ENCODE measurements around the gene ADAMTSL2. TPM values are rescaled to one million over a fixed set of nuclear protein-coding genes. Genes with fewer than 3 reads are reported as not detected.

ADAMTSL2 gene
- total RNA-seq, 2 donors from 2014 or later = 1.2 to 1.3 TPM

DNA sequence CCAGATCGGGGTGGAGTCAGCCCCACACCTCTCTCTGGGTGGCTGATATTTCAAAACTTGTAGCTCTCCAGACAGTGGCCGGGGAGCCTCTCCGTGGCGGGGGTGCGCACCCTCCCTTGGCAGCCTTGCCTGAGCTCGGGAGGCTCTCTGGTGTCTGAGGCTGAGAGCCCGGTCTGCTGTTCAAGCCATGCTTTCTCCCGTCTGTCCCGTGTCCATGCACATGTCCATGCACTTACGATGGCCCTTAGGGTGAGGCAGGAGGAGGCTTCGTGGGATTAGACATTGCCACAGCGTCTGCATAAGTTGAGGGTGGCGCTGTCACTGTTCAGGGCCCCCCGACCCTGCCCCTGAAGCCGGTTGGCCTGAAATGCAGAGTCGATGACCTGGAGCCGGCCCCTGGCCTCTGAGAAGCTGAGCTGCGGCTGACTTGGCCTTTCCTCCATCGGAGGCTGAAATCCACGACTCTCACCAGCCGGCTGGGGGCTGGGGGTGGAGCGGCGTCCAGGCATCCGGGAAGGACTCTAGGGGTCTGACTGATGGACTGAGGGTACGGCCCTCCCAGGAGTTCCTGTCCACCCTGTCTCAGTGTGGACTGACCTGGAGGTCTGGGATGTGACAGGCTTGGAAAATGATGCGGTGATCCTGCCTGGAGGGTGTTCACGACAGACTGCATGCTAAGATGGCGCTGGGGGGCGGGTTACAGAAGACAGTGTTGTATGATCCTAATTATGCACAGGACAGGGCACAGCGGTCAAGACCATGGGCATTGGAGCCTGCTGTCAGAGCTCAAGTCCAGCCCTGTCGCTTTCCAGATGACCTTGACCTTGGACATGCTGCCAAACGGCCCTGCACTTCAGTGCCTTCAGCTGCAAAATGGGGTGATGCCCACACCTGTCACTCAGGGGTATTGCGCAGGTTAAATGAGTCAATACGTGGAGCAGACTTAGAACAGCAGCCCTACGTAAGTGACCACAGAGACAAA, 37.4 kb upstream of the ADAMTSL2 start:
- intact Hi-C loops (cut with DNase I, micrococcal nuclease) = no loop called here
- ATAC-seq = no peak
- no peak for DNase-seq

DNA sequence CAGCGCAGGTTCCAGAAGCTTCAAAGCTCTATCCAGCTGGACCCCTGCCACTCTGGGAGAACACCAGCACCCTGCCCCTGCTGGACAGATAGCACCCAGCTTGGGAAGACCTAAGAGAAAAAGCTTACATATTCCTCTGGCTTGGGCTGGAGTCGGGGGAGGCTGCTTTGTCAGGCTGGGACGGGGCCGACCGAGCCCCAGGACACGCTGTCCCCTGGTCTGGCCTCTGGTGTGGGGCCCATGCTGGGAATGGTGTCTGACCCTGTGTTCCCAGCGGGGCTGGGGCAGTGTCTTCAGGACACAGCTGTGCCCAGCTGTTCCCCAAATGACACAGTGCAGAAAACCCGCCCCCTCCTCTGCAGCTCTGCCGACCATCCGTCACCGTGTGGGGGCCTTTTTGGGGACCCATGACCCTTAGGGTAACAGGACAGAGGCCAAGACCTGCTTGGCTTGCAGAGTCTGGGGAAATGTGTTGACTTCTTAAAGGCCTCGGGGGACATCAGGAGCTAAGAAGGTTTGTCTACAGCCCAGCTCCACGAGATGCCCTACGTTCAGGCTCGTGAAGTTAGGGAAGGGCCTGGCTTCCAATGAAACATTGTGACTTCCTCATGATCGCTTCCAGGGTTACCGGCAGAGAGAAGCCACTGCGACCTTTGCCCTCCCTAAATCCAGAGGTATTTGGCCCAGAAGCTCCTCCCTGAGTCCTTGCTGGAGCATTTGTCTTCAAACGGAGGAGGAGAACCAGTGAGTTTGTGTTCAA, 35.2 kb upstream of the ADAMTSL2 start:
- intact Hi-C loops (cut with DNase I, micrococcal nuclease) = no loop called here
- ATAC-seq (peak; percentile 81), DNase-seq (no peak)

DNA sequence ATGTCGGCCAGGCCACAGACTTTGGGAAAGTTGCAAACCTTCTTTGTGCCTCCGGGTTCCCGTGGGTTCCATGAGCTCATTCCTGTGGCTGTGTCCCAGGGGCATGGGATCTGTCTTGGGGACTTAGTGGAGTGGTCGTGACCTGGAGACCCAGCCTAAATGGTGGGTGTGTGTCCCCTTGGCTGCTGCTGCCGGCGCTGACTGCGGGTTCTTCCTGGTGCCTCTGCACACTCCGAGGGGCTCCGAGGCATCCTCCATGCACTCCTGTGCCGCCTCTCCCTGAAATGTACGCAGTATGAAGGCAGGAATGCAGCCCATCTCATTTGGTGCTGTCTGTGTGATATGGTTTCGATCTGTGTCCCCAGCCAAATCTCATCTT, 34.6 kb upstream of the ADAMTSL2 start:
- DNase-seq (no peak), ATAC-seq (no peak)
- intact Hi-C loops (cut with DNase I, micrococcal nuclease) = no loop called here

DNA sequence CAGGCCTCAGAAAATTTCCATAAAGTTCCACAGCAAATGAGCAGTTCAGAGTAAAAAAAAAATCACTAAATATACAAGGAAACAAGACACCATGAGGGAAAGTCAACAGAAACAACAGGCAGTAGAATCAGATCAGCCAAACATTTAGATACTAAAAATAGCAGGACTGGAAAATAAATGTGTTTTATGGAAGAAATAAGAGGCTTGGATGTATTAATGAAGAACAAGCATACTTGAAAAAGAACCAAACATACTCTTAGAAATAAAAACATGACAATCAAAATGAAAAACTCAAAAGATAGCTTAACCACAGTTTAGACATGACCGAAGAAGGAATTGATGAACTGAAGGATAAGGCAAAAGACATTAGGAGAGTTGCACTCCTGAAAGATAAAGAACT, 32.4 kb upstream of the ADAMTSL2 start:
- DNase-seq (no peak), ATAC-seq (no peak)
- intact Hi-C loops (cut with DNase I, micrococcal nuclease) = no loop called here

DNA sequence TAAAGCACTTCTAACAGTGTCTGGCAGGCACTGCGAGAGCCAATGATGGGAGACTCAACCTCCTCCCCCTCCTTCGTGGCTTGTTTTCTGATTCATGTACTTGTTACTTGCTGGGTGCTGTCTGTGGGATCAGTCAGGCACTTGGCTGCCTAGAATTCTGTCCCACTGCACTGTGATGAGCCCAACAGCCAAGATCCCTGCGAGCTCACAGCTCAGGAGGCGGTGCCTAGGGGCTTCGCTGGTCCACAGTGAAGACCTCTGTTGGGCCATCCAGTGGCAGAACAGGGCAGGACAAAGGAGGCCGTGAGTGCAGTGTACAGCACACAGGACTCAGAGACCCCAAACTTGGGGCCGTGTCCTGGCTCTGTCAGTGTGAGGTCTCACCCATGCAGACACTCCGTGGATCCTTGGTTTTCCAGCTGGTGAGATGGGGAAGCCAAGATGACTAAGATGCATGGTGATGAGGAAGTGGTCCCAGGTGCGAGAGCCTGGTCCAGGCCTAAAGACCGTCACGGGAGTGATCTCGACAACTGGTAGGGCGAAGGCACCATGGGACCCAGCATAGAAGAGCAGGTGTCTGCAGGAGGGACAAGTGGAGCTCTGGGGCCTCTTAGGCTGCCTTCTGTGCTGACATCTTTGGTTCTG, 29.2 kb upstream of the ADAMTSL2 start:
- ATAC-seq (no peak), DNase-seq (no peak)
- intact Hi-C loops (cut with DNase I, micrococcal nuclease) = no loop called here

DNA sequence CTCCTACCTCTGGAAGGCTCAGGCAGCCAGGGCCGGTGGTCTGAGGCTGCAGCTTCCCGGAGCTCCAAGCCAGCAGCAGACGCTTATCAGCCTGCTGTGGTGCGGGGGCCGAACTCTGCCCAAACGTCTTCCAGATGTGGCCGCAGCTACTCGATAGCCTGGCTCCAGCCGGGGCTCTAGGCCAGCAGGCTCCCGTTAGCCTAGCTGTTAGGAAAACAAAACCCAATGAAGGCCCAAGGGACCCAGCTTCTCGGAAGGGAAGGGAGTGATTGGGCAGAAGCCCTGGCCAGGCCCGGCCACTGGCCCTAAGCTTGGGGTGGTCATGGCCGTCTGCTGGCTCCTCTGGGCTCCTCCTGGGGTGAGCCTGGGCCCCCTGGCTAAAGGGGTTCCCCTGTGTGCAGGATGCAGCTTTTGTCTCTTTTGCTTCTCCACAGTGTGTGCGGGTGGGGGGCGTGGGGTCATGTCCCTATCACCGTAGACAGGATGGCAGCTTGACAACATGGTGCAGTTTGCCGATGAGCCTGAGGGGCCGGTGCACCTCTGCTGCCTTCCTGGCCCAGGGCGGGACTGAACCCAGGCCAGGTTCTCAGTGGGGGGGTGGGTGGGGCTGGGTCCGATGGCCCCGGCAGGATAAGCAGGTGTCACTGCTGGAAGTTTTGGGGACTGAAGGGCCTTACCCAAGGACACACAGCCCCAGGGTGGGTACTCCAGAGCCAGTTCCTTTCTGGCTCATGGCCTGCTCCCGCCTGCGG, 28.4 kb upstream of the ADAMTSL2 start:
- intact Hi-C loops (cut with DNase I, micrococcal nuclease) = no loop called here
- no peak for ATAC-seq
- no peak for DNase-seq

DNA sequence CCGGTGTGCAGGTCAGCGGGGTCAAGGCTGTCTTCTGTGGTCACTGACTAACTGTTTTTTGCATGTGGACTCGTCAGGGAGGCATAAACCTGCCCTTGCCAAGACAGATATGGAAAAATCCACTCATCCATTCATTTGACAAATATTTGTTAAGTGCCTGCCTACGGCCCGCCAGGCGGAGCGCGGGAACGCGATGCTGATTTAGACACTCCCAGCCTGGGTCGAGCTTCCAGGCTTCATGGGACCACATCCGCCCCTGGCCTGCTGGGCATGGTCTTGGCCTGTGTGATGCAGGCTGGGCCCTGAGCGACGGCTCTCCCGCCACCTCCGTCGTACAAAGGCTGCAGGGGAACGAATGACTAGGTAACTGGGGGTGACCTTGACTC, 27.9 kb upstream of the ADAMTSL2 start:
- intact Hi-C loops (cut with DNase I, micrococcal nuclease) = no loop called here
- ATAC-seq (no peak), DNase-seq (no peak)

DNA sequence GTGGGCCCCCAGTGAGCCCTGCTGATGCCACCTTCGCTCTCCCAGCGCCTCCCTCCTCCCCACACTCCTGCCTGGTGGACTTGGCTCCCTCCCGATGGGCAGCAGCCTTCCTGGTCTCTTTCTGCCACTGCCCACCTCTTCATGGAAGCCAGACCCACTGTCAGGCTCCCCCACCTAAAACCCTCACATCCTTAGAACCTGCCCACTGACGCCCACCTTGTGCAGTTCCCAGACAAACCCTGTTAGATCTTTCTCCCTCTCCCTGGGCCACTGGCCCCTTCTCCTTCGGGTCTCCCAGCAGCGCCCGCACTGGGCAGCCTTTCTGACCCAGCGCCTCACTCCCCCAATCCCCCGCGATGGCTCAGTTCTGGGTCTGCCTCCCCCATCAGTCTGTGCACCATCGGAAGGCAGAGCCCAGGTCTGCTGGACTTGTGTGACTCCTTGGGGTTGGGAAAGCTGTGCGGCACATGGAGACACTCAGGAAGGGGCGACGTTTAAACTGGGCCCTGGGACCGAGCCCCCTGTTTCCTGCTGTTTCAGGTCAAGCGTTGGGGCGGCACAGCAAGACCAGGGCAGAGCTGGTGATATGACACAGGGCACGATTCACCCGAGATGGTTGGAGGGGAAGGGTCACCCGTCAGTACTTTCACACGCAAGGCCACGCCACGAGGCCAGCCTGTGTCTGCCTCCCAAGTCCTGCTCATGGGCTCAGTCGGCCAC, 27.1 kb upstream of the ADAMTSL2 start:
- intact Hi-C loops (cut with DNase I, micrococcal nuclease) = no loop called here

DNA sequence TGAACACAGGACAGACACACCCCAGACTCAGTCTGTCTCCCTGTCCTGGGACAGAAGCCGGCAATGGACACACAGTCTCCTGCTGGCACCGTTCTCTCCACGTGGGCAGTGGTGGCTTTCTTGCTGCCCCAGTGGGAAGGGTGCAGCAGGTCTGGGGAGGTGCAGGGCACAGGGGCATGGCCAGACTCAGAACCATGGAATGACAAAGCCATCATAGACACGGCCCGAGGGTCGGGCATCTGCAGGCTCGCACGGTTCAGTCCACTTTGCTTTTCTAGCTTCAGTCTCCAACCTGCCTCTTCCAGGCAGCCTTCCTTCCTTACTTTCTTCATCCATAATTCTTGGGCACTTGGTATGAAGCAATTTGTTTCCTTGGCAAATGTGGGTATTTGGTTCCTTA, 26.5 kb upstream of the ADAMTSL2 start:
- no peak for ATAC-seq
- intact Hi-C loops (cut with DNase I, micrococcal nuclease) = no loop called here

More for the DNA sequence above, 27.1 kb upstream of the ADAMTSL2 start:
- ATAC-seq (no peak), DNase-seq (no peak)

DNA sequence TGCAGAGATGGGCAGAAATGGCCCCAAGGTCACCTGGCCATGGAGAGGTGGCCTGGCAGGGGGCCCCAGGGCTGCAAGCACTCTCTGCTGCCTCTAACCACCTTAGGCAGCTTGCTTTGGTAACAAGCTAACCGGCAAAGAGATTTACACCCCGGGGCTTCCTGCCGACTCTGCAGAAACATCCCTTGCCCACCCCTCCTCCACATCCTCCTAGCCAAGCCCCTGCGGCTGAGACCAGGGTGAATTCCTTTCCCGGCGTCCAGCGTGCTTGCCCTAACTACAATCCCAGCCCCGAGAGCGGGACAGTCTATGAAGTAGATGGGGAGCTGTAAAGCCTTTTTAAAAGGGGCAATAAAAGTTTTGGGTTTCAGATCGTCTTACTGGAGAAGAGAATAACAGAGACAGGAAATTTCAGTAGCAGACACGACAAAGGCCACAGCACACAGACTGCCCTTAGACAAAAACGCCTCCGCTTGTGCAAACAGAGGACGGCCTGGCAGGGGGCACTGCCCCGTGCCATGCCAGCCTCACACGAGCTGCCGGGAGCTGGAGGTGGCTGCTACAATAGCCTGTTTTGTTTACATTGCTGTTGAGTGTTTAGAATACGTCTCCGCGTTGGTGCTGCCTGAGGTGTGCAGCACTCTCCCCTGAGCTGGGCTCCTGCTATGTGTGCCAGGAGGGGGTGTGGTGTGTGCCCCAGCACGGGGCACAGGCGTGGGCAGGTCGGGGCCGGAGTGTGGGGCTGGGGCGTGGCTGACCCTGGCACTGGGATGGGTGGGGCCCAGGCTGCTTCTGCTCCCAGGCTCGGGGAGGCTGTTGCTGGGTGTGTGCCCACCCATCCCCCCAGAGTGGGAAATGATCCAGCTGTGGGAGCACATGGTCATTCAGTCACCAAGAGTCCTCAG, 25.1 kb upstream of the ADAMTSL2 start:
- ATAC-seq (peak; percentile 83), DNase-seq (peak in 1 of 2 donors; percentile 49)
- intact Hi-C loops (cut with DNase I, micrococcal nuclease) = no loop called here

More for the DNA sequence above, 26.5 kb upstream of the ADAMTSL2 start:
- no peak for DNase-seq

DNA sequence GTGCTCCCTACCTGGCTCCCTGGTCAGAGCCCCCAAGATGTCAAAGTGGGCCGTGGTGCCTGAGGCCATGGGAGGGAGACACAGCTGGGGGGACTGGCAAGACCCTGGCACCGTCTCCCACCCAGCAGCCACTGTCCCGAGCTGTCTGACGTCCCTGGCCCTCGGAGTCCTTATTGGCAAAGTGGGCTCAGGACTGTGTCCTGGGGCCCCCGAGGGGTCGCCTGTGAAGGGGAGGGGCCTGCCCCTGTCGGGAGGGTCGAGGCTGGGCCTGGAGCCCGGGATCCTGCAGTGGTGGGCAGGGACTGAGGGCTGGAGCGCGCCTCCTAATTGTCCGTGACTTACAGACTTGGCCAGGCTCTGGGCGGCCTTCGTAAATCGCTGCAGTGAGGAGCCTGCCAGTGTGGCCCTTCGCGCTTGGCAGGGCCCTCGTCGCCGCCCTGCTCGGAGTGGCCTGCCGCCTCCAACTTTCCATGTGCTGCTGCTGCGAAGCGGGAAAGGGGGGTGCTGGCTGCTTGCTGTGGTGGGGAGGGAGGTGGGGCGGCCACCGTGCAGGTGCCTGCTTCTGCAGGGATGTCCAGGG, 23.5 kb upstream of the ADAMTSL2 start:
- no peak for DNase-seq
- ATAC-seq = no peak
- intact Hi-C loops (cut with DNase I, micrococcal nuclease) = no loop called here

DNA sequence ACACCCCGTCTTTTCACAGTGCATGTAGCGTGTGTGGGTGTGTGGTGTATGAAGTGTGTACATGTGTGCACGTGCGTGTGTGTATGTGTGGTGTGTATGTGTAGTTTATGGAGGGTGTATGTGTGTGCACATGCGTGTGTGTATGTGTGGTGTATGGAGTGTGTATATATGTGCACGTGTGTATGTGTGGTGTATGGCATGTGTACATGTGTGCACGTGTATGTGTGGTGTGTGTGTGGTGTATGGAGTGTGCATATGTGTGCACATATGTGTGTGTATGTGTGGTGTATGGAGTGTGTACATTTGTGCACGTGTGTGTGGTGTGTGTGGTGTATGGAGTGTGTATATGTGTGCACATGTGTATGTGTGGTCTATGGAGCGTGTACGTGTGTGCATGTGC, 22.9 kb upstream of the ADAMTSL2 start:
- ATAC-seq (no peak), DNase-seq (no peak)
- intact Hi-C loops (cut with DNase I, micrococcal nuclease) = no loop called here

DNA sequence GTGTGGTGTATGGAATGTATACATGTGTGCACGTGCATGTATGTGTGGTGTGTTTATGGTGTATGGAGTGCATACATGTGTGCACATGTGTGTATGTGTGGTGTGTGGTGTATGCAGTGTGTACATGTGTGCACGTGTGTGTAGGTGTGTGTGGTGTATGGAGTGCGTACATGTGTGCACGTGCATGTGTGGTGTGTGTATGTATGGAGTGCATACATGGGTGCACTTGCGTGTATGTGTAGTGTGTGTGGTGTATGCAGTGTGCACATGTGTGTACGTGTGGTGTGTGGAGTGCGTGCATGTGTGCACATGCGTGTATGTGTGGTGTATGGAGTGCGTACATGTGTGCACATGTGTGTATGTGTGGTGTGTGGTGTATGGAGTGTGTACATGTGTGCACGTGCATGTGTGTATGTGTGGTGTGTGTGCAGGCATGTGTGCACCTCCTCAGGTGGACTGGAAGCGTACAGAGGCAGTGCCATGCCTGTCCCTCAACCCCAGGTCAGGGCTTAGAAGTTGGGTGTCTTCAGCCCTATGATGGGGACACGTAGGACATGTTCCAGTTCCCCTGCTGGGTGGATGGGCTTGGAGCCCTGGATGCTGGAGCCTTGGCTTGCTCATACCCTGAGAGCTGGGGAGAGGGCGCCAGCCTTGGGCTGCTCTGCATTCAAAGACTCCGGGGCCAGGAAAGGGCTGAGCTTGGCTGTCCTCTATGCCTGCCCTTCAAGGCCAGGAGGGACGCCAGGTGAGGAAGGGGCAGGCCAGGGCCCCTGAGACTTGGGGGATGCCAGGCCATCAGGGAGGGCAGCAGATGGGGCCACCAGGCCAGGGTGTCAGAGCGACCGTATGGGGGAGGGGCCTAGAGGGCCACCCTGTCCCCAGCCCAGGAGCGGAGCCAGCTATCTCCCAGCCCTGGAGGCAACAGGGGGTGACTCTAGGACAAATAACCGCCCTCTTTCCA, 22.0 kb upstream of the ADAMTSL2 start:
- no peak for ATAC-seq
- intact Hi-C loops (cut with DNase I, micrococcal nuclease) = no loop called here
- no peak for DNase-seq

DNA sequence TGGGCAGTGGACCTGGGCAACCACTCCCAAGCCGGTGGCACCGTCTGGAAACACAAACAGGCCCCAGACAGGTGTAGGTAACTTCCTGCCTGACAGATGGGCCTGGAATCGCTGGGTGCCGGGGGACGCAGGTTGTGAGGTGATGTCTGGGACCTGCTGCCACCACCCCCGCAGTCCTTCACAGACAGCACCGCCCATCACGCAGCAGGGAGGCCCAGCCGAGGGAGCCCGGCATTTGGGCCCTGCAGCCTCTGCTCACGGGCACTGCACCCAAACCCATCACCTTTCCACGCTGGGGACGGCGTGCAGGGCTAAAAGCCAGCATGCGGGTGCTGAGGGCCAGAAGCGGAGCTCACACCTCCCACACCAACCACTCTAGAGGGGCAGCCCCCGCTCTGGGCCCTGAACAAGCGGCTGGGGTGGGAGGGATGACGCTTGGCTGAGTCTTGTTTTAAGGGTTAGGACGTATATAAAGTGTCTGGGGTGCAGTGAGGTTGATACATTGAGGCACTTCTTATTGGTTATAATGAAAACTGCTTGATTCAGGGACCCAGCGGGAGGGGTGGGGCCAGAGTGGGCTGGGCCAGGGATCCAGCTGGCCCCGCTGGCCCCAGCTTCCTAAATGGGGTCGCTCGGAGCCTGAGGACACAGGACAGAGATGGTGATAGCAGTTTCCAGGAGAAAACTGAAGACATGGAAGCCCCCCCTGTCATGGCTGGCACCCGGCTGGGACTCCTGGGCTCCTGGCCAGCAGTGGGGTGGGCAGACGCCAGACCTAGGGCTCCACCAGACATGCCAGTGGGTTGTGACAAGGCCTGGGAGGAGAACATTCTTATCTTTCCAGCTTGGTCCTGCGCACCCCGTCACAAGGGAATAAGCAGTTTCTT, 21.0 kb upstream of the ADAMTSL2 start:
- DNase-seq = no peak
- ATAC-seq = no peak

More for the DNA sequence above, 21.0 kb upstream of the ADAMTSL2 start:
- intact Hi-C loops (cut with DNase I, micrococcal nuclease) = no loop called here

Measured in left colon (tissue), 2 donors.